OCI-LY3 (cell line): Measurements from ENCODE around the gene PRRT2.

Experiments
- H2AFZ ChIP-seq: fragments of 200-600, 300-600 bp; shearing (Covaris generic); 2 replicates; pipeline ENCODE4 v1.6.0; 2014; ENCODE audit warnings: antibody characterized with exemption, low read depth, low read length
- H3K27ac ChIP-seq: fragments of 200-600, 300-600 bp; sonication (generic); 2 replicates; pipeline ENCODE4 v1.5.1; 2014; ENCODE audit warnings: mild to moderate bottlenecking, low read length, moderate library complexity, mixed read lengths
- H3K27me3 ChIP-seq: fragments of 200-600, 300-600 bp; sonication (generic); 2 replicates; pipeline ENCODE4 v1.6.1; 2014; ENCODE audit warnings: low read depth, low read length, mixed read lengths
- H3K36me3 ChIP-seq: fragments of 200-600, 300-600 bp; sonication (generic); replicated peaks from 2 replicates; pipeline ENCODE3; 2014; ENCODE audit warnings: low read depth, low read length, mixed read lengths
- H3K4me1 ChIP-seq: fragments of 300-600, 200-600 bp; sonication (generic); 2 replicates; pipeline ENCODE4 v1.6.1; 2014; ENCODE audit warnings: low read length, mixed read lengths
- H3K4me2 ChIP-seq: fragments of 200-600, 300-600 bp; sonication (generic); 2 replicates; pipeline ENCODE4 v1.6.1; 2014; ENCODE audit warnings: low read length, mixed read lengths
- H3K4me3 ChIP-seq: fragments of 300-600, 200-600 bp; sonication (generic); 2 replicates; pipeline ENCODE4 v1.5.1; 2014; ENCODE audit warnings: antibody characterized with exemption, mild to moderate bottlenecking, low read length, moderate library complexity
- H3K79me2 ChIP-seq: fragments of 300-600, 200-600 bp; shearing (Covaris generic); 2 replicates; pipeline ENCODE4 v1.6.1; 2014; ENCODE audit warnings: mild to moderate bottlenecking, low read length, mixed read lengths
- H3K9ac ChIP-seq: fragments of 300-600, 200-600 bp; shearing (Covaris generic); 2 replicates; pipeline ENCODE4 v1.6.0; 2014; ENCODE audit warnings: mild to moderate bottlenecking, low read length, moderate library complexity
- H3K9me3 ChIP-seq: fragments of 200-600, 300-600 bp; shearing (Covaris generic); 2 replicates; pipeline ENCODE4 v1.6.1; 2014; ENCODE audit warnings: low read length, mixed read lengths; ENCODE audit not compliant: insufficient read depth
- H4K20me1 ChIP-seq: fragments of 200-600, 300-600 bp; sonication (generic); 2 replicates; pipeline ENCODE4 v1.6.1; 2016; ENCODE audit warnings: low read length, mixed read lengths; ENCODE audit not compliant: insufficient read depth
- EZH2phosphoT487 ChIP-seq: fragments of 200-600 bp; shearing (Covaris generic); IDR thresholded peaks from 2 replicates; pipeline ENCODE4 v1.6.1; 2018; ENCODE audit warnings: antibody characterized with exemption, mixed run types, low read depth
- TF ChIP-seq, protein P1 (sequence below): fragments of 200-600, 300-600 bp; sonication (generic); IDR thresholded peaks from 2 replicates; pipeline ENCODE4 v1.5.1; 2014; ENCODE audit warnings: antibody characterized with exemption, low read length, low read depth

The PRRT2 gene

DNA sequence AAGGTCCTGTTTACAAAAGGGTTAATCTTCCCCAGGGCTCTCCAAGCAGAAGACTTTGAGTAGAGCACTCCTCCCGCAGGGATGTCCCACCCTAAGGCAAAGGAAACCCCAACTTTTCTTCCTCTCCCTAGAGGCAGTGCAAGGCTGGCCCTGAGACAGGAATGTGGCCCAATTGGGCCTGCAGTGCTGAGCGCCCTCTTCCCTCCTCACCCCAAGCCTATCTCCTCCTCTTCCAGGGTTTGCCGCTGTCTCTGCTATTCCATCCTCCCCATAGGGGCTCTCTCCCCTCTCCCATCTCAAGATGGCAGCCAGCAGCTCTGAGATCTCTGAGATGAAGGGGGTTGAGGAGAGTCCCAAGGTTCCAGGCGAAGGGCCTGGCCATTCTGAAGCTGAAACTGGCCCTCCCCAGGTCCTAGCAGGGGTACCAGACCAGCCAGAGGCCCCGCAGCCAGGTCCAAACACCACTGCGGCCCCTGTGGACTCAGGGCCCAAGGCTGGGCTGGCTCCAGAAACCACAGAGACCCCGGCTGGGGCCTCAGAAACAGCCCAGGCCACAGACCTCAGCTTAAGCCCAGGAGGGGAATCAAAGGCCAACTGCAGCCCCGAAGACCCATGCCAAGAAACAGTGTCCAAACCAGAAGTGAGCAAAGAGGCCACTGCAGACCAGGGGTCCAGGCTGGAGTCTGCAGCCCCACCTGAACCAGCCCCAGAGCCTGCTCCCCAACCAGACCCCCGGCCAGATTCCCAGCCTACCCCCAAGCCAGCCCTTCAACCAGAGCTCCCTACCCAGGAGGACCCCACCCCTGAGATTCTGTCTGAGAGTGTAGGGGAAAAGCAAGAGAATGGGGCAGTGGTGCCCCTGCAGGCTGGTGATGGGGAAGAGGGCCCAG is 1.0 kb downstream of the PRRT2 start:
- Histone ChIP-seq H3K4me2 (no peak overlapping the region), H3K36me3 (peaks cover 28% of the 10 kb centered on the region), H4K20me1 (peaks cover 23% of the 10 kb centered on the region), H3K27ac (no peak overlapping the region), H3K27me3 (no peaks in the 10 kb centered on the region), H3K9me3 (no peaks in the 10 kb centered on the region), H3K79me2 (peaks cover 27% of the 10 kb centered on the region), H3K4me3 (no peak overlapping the region), H2AFZ (no peak overlapping the region), H3K4me1 (peaks cover 45% of the 10 kb centered on the region), H3K9ac (no peak overlapping the region)
- TF ChIP-seq, protein P1, sequence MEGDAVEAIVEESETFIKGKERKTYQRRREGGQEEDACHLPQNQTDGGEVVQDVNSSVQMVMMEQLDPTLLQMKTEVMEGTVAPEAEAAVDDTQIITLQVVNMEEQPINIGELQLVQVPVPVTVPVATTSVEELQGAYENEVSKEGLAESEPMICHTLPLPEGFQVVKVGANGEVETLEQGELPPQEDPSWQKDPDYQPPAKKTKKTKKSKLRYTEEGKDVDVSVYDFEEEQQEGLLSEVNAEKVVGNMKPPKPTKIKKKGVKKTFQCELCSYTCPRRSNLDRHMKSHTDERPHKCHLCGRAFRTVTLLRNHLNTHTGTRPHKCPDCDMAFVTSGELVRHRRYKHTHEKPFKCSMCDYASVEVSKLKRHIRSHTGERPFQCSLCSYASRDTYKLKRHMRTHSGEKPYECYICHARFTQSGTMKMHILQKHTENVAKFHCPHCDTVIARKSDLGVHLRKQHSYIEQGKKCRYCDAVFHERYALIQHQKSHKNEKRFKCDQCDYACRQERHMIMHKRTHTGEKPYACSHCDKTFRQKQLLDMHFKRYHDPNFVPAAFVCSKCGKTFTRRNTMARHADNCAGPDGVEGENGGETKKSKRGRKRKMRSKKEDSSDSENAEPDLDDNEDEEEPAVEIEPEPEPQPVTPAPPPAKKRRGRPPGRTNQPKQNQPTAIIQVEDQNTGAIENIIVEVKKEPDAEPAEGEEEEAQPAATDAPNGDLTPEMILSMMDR = no peak
- TF ChIP-seq EZH2phosphoT487 = no peak

DNA sequence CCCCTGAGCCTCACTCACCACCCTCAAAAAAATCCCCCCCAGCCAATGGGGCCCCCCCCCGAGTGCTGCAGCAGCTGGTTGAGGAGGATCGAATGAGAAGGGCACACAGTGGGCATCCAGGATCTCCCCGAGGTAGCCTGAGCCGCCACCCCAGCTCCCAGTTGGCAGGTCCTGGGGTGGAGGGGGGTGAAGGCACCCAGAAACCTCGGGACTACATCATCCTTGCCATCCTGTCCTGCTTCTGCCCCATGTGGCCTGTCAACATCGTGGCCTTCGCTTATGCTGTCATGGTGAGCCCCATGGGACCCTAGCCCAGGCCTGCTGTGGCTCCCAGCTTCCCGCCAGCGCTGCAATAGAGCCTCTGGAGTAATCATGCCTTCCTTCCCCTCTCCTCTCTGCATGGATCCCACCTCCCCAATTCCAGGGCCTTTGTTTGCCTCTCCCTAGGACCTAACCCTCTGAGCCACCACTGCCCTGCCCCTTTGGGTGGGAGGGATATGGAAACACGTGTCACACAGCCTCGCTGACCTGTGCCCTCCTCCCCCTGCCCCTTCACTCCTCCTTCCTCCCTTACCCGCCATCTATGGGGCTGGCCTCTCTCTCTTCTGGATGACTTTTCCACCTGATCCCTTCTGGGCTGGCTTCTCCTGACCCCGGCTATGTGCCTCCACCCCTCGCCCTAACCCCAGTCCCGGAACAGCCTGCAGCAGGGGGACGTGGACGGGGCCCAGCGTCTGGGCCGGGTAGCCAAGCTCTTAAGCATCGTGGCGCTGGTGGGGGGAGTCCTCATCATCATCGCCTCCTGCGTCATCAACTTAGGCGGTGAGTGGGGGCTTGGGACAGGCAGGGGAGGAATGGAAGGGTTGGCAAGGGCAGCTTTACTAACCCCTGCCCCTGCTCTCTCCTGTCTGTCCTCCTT is 1.9 kb downstream of the PRRT2 start:
- Histone ChIP-seq H2AFZ (no peak overlapping the region), H3K4me3 (no peak overlapping the region), H3K4me1 (peaks cover 36% of the 10 kb centered on the region), H3K4me2 (no peak overlapping the region), H4K20me1 (peaks cover 14% of the 10 kb centered on the region), H3K27ac (no peak overlapping the region), H3K9me3 (no peaks in the 10 kb centered on the region), H3K27me3 (no peaks in the 10 kb centered on the region), H3K79me2 (peaks cover 23% of the 10 kb centered on the region), H3K9ac (no peak overlapping the region), H3K36me3 (peaks cover 26% of the 10 kb centered on the region)
- TF ChIP-seq, protein P1 = no peak
- TF ChIP-seq EZH2phosphoT487 = no peak

GRCh38 chr16:29814592-29814991 is 2.6 kb downstream of the PRRT2 start:
- Histone ChIP-seq H3K9ac (peak overlapping the region; percentile 92; the same call in 1 of the 2 replicates), H3K27me3 (no peaks in the 10 kb centered on the region), H3K9me3 (no peaks in the 10 kb centered on the region), H3K4me1 (peaks cover 36% of the 10 kb centered on the region), H2AFZ (no peak overlapping the region), H3K4me2 (peak overlapping the region; percentile 83), H3K4me3 (peak overlapping the region; percentile 91; the same call in 1 of the 2 replicates), H3K27ac (no peak overlapping the region), H3K79me2 (peaks cover 24% of the 10 kb centered on the region), H4K20me1 (peaks cover 9% of the 10 kb centered on the region), H3K36me3 (peaks cover 26% of the 10 kb centered on the region)
- TF ChIP-seq EZH2phosphoT487 = no peak
- TF ChIP-seq, protein P1 = no peak
